Measurements from ENCODE around the gene NOTO.
"Not testable (repeated sequence)": the region's sequence is repeated elsewhere in the genome, so short reads cannot be mapped to it uniquely, and the experiment has no call there.

DNA sequence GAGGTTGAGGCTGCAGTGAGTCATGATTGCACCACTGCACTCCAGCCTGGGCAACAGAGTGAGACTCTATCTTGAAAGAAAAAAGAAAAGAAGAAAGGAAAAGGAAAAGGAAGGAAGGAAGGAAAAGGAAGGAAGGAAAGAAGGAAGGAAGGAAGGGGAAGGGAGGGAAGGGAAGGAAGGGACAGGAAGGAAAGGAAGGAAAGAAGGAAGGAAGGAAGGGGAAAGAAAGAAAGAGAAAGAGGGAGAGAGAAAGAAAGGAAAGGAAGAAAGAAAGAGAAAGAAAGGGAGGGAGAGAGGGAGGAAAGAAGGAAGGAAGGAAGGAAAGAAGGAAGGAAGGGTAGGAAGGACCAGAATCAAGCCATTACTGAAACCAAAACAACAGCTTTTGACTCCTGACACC lies 34.0 kb upstream of the NOTO start:
- not testable (repeated sequence) for TF ChIP-seq POLR2A (IDR thresholded peaks at IDR 0.05); CTCF (IDR thresholded peaks at IDR 0.05 in 4 of 5, conservative IDR thresholded peaks at IDR 0.05 in 1 of 5)
